Astrocyte (in vitro differentiated cells and primary cell): ENCODE measurements around the gene AKAP9. TPM values are rescaled to one million over a fixed set of nuclear protein-coding genes. Genes with fewer than 3 reads are reported as not detected.
A peak's percentile ranks its signal among the peaks of the same experiment; 100 is the strongest.

Experiments used
- DNase-seq: peaks from one replicate; pipeline ENCODE4 v3.0.0-alpha.2; 2010; ENCODE audit warnings: low read depth
- FAIRE-seq: peaks from 2 replicates; lab custom pipeline; 2011; peaks lifted over from hg19 to GRCh38; lab: Jason Lieb, UNC
- H2AFZ ChIP-seq: 2 replicates; pipeline ENCODE4 v1.6.0; 2012; ENCODE audit warnings: low read depth, low read length, inconsistent platforms
- H3K27ac ChIP-seq: 2 replicates; pipeline ENCODE4 v1.5.1; 2011; ENCODE audit warnings: low read depth, low read length, inconsistent platforms
- H3K27me3 ChIP-seq: 2 replicates; pipeline ENCODE4 v1.6.0; 2011; ENCODE audit warnings: low read length, inconsistent platforms; ENCODE audit not compliant: insufficient read depth
- H3K36me3 ChIP-seq: 2 replicates; pipeline ENCODE4 v1.5.1; 2011; ENCODE audit warnings: low read length, inconsistent platforms; ENCODE audit not compliant: insufficient read depth
- H3K4me1 ChIP-seq: 2 replicates; pipeline ENCODE4 v1.5.1; 2011; ENCODE audit warnings: low read length, inconsistent platforms; ENCODE audit not compliant: insufficient read depth
- H3K4me2 ChIP-seq: 2 replicates; pipeline ENCODE4 v1.6.0; 2012; ENCODE audit warnings: low read length, inconsistent platforms
- H3K4me3 ChIP-seq: 2 replicates; pipeline ENCODE4 v1.5.1; 2011; ENCODE audit warnings: low read depth, mild to moderate bottlenecking, low read length, inconsistent platforms; ENCODE audit not compliant: insufficient read depth
- H3K79me2 ChIP-seq: 2 replicates; pipeline ENCODE4 v1.6.0; 2012; ENCODE audit warnings: mild to moderate bottlenecking, low read length, inconsistent platforms; ENCODE audit not compliant: insufficient read depth
- H3K9ac ChIP-seq: 2 replicates; pipeline ENCODE4 v1.6.0; 2012; ENCODE audit warnings: mild to moderate bottlenecking, low read length, inconsistent platforms
- H3K9me3 ChIP-seq: 2 replicates; pipeline ENCODE4 v1.5.1; 2012; ENCODE audit warnings: low read depth, mild to moderate bottlenecking, low read length, inconsistent platforms; ENCODE audit not compliant: insufficient read depth
- H4K20me1 ChIP-seq: 2 replicates; pipeline ENCODE4 v1.6.0; 2012; ENCODE audit warnings: low read length, inconsistent platforms; ENCODE audit not compliant: insufficient read depth
- H3K27ac Mint-ChIP-seq: one replicate; pipeline ENCODE4 v1.8.0; 2021; ENCODE audit warnings: mild to moderate bottlenecking, mixed read lengths; ENCODE audit not compliant: unreplicated experiment
- H3K27me3 Mint-ChIP-seq: one replicate; pipeline ENCODE4 v1.8.0; 2021; ENCODE audit warnings: low read depth, mixed read lengths; ENCODE audit not compliant: unreplicated experiment
- H3K36me3 Mint-ChIP-seq: one replicate; pipeline ENCODE4 v1.8.0; 2021; ENCODE audit warnings: low read depth, mixed read lengths; ENCODE audit not compliant: unreplicated experiment
- H3K4me1 Mint-ChIP-seq: one replicate; pipeline ENCODE4 v1.8.0; 2021; ENCODE audit warnings: low read depth, mixed read lengths; ENCODE audit not compliant: unreplicated experiment
- H3K4me3 Mint-ChIP-seq: one replicate; pipeline ENCODE4 v1.8.0; 2021; ENCODE audit warnings: mild to moderate bottlenecking, moderate library complexity, mixed read lengths; ENCODE audit not compliant: unreplicated experiment
- H3K9me3 Mint-ChIP-seq: one replicate; pipeline ENCODE4 v1.8.0; 2021; ENCODE audit warnings: mild to moderate bottlenecking, mixed read lengths; ENCODE audit not compliant: unreplicated experiment
- EZH2 ChIP-seq: IDR thresholded peaks from 2 replicates; pipeline ENCODE4 v1.6.1; 2012; ENCODE audit warnings: mild to moderate bottlenecking, low read length, inconsistent platforms; ENCODE audit not compliant: insufficient read depth
- total RNA-seq: library from RNA; stranded (reverse); gene quantifications from 2 replicates; pipeline ENCODE4 v1.2.1, GENCODE V29; 2021
- TF ChIP-seq, protein P1 (sequence below): IDR thresholded peaks from 2 replicates; pipeline ENCODE4 v1.5.1; 2011; ENCODE audit warnings: low read depth, mild to moderate bottlenecking, inconsistent platforms, low read length, moderate library complexity; ENCODE audit not compliant: insufficient read depth

The AKAP9 gene
- total RNA-seq, 1 donor from 2014 or later: 55.6 TPM

- Histone ChIP-seq H3K36me3 (peaks cover 14% of the 10 kb centered on the region), H3K9me3 (no peaks in the 10 kb centered on the region), H3K79me2 (peaks cover 49% of the 10 kb centered on the region), H4K20me1 (peaks cover 34% of the 10 kb centered on the region), H3K4me2 (peak overlapping the region; percentile 94), H3K27me3 (no peaks in the 10 kb centered on the region), H2AFZ (no peak overlapping the region), H3K27ac (no peak overlapping the region), H3K4me1 (no peaks in the 10 kb centered on the region), H3K4me3 (no peak overlapping the region), H3K9ac (no peak overlapping the region)
- H3K27ac Mint-ChIP-seq: no peak overlapping the region
- H3K4me1 Mint-ChIP-seq: peaks cover 11% of the 10 kb centered on the region
- DNase-seq: no peak
- H3K36me3 Mint-ChIP-seq: peaks cover 6% of the 10 kb centered on the region
- peak overlapping the region; percentile 66 for H3K4me3 Mint-ChIP-seq
- no peak for FAIRE-seq
- TF ChIP-seq, protein P1, sequence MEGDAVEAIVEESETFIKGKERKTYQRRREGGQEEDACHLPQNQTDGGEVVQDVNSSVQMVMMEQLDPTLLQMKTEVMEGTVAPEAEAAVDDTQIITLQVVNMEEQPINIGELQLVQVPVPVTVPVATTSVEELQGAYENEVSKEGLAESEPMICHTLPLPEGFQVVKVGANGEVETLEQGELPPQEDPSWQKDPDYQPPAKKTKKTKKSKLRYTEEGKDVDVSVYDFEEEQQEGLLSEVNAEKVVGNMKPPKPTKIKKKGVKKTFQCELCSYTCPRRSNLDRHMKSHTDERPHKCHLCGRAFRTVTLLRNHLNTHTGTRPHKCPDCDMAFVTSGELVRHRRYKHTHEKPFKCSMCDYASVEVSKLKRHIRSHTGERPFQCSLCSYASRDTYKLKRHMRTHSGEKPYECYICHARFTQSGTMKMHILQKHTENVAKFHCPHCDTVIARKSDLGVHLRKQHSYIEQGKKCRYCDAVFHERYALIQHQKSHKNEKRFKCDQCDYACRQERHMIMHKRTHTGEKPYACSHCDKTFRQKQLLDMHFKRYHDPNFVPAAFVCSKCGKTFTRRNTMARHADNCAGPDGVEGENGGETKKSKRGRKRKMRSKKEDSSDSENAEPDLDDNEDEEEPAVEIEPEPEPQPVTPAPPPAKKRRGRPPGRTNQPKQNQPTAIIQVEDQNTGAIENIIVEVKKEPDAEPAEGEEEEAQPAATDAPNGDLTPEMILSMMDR: no peak
- TF ChIP-seq EZH2: no peak
- no peaks in the 10 kb centered on the region for H3K9me3 Mint-ChIP-seq
- no peaks in the 10 kb centered on the region for H3K27me3 Mint-ChIP-seq
These were observed 191.2 kb downstream of the AKAP9 start for GRCh38 chr7:92131764-92132330.

DNA sequence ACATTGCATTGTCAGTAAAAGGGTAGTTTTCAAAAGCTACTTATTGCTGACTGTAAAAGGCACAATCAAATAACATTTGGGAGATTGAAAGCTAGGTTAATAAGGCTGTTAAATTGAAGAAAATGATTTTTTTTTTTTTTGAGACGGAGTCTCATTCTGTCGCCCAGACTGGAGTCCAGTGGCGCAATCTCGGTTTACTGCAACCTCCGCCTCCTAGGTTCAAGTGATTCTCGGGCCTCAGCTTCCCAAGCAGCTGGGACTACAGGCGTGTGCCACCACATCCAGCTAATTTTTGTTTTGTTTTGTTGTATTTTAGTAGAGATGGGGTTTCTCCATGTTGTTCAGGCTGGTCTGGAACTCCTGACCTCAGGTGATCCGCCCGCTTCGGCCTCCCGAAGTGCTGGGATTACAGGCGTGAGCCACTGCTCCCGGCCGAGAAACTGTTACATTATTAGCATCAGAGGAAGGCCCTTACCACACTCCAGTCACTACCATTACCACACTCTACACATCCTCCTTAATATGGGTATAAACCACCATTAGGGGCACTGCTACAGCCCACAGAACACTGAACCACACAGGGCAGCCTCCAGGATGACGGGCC is 192.6 kb downstream of the AKAP9 start:
- no peaks in the 10 kb centered on the region for H3K4me1 ChIP-seq
- peak overlapping the region; percentile 94 for H3K4me2 ChIP-seq
- H3K27me3 Mint-ChIP-seq: no peaks in the 10 kb centered on the region
- H3K36me3 ChIP-seq: peaks cover 4% of the 10 kb centered on the region
- H3K4me1 Mint-ChIP-seq: peaks cover 11% of the 10 kb centered on the region
- peaks cover 3% of the 10 kb centered on the region for H3K36me3 Mint-ChIP-seq
- no peaks in the 10 kb centered on the region for H3K9me3 Mint-ChIP-seq
- peaks cover 34% of the 10 kb centered on the region for H4K20me1 ChIP-seq
- peak overlapping the region; percentile 99 for H3K4me3 Mint-ChIP-seq
- H3K9me3 ChIP-seq: no peaks in the 10 kb centered on the region
- peaks cover 49% of the 10 kb centered on the region for H3K79me2 ChIP-seq
- TF ChIP-seq, protein P1: no peak
- TF ChIP-seq EZH2: no peak
- peak overlapping the region; percentile 97 for H3K27ac ChIP-seq
- peak overlapping the region; percentile 89 for H3K9ac ChIP-seq
- H3K27me3 ChIP-seq: no peaks in the 10 kb centered on the region
- H3K27ac Mint-ChIP-seq: peak overlapping the region; percentile 94
- DNase-seq (peak; percentile 38), FAIRE-seq (no peak)
- H2AFZ ChIP-seq: peak overlapping the region; percentile 96
- H3K4me3 ChIP-seq: peak overlapping the region; percentile 77
